ENCODE measurements around the gene CAMTA1. TPM values are rescaled to one million over a fixed set of nuclear protein-coding genes. Genes with fewer than 3 reads are reported as not detected.

CAMTA1 gene
- total RNA-seq, 1 donor from 2014 or later = 77.6 TPM

GRCh38 chr1:7810395-7810794 is 1025.1 kb downstream of the CAMTA1 start:
- Histone ChIP-seq H3K27ac (ENCODE audit: low read depth, low read length) (peak overlapping the region; percentile 20), H3K4me3 (ENCODE audit: insufficient read depth, low read depth, low read length) (no peak overlapping the region), H3K4me1 (ENCODE audit: insufficient read depth, low read length) (no peaks in the 10 kb centered on the region), H3K36me3 (ENCODE audit: insufficient read depth, low read length) (no peaks in the 10 kb centered on the region), H3K4me2 (ENCODE audit: low read length) (no peak overlapping the region), H4K20me1 (ENCODE audit: insufficient read depth, low read length) (no peaks in the 10 kb centered on the region), H2AFZ (ENCODE audit: low read depth, low read length) (no peak overlapping the region), H3K79me2 (ENCODE audit: insufficient read depth, low read length) (no peaks in the 10 kb centered on the region), H3K9me3 (ENCODE audit: insufficient read depth, low read depth, low read length) (peaks cover 10% of the 10 kb centered on the region), H3K9ac (ENCODE audit: low read length) (no peak overlapping the region), H3K27me3 (ENCODE audit: insufficient read depth, low read length) (no peaks in the 10 kb centered on the region)
- FAIRE-seq (peak; percentile 64), DNase-seq (ENCODE audit: low read depth) (peak; percentile 91)
- peaks cover 9% of the 10 kb centered on the region for H3K4me1 Mint-ChIP-seq (ENCODE audit: low read depth, unreplicated experiment)
- peaks cover 8% of the 10 kb centered on the region for H3K9me3 Mint-ChIP-seq (ENCODE audit: unreplicated experiment)
- peak overlapping the region; percentile 22 for H3K4me3 Mint-ChIP-seq (ENCODE audit: unreplicated experiment)
- H3K27me3 Mint-ChIP-seq (ENCODE audit: low read depth, unreplicated experiment) = no peaks in the 10 kb centered on the region
- no peak overlapping the region for H3K27ac Mint-ChIP-seq (ENCODE audit: unreplicated experiment)
- H3K36me3 Mint-ChIP-seq (ENCODE audit: low read depth, unreplicated experiment) = peaks cover 8% of the 10 kb centered on the region
- TF ChIP-seq EZH2 (IDR thresholded peaks at IDR 0.05; ENCODE audit: insufficient read depth, low read length) (no peak), CTCF (IDR thresholded peaks at IDR 0.05; ENCODE audit: insufficient read depth, low read depth, low read length) (no peak)

GRCh38 chr1:7811476-7811875 is 1026.2 kb downstream of the CAMTA1 start:
- Mint-ChIP-seq H3K27ac (ENCODE audit: unreplicated experiment) (no peak overlapping the region), H3K9me3 (ENCODE audit: unreplicated experiment) (peaks cover 8% of the 10 kb centered on the region), H3K36me3 (ENCODE audit: low read depth, unreplicated experiment) (peaks cover 8% of the 10 kb centered on the region), H3K4me1 (ENCODE audit: low read depth, unreplicated experiment) (peaks cover 9% of the 10 kb centered on the region), H3K27me3 (ENCODE audit: low read depth, unreplicated experiment) (no peaks in the 10 kb centered on the region), H3K4me3 (ENCODE audit: unreplicated experiment) (no peak overlapping the region)
- DNase-seq (ENCODE audit: low read depth) (no peak), FAIRE-seq (no peak)
- no peak overlapping the region for H3K9ac ChIP-seq (ENCODE audit: low read length)
- H3K4me1 ChIP-seq (ENCODE audit: insufficient read depth, low read length) = no peaks in the 10 kb centered on the region
- H4K20me1 ChIP-seq (ENCODE audit: insufficient read depth, low read length) = no peaks in the 10 kb centered on the region
- peaks cover 10% of the 10 kb centered on the region for H3K9me3 ChIP-seq (ENCODE audit: insufficient read depth, low read depth, low read length)
- no peak overlapping the region for H3K4me3 ChIP-seq (ENCODE audit: insufficient read depth, low read depth, low read length)
- H2AFZ ChIP-seq (ENCODE audit: low read depth, low read length) = no peak overlapping the region
- H3K27ac ChIP-seq (ENCODE audit: low read depth, low read length) = no peak overlapping the region
- H3K36me3 ChIP-seq (ENCODE audit: insufficient read depth, low read length) = no peaks in the 10 kb centered on the region
- H3K27me3 ChIP-seq (ENCODE audit: insufficient read depth, low read length) = no peaks in the 10 kb centered on the region
- no peak overlapping the region for H3K4me2 ChIP-seq (ENCODE audit: low read length)
- no peak for TF ChIP-seq CTCF (IDR thresholded peaks at IDR 0.05; ENCODE audit: insufficient read depth, low read depth, low read length)
- no peak for TF ChIP-seq EZH2 (IDR thresholded peaks at IDR 0.05; ENCODE audit: insufficient read depth, low read length)
- no peaks in the 10 kb centered on the region for H3K79me2 ChIP-seq (ENCODE audit: insufficient read depth, low read length)

- H3K36me3 ChIP-seq (ENCODE audit: insufficient read depth, low read length) = no peaks in the 10 kb centered on the region
- peaks cover 8% of the 10 kb centered on the region for H3K9me3 Mint-ChIP-seq (ENCODE audit: unreplicated experiment)
- no peak overlapping the region for H2AFZ ChIP-seq (ENCODE audit: low read depth, low read length)
- no peak overlapping the region for H3K27ac ChIP-seq (ENCODE audit: low read depth, low read length)
- H4K20me1 ChIP-seq (ENCODE audit: insufficient read depth, low read length) = no peaks in the 10 kb centered on the region
- TF ChIP-seq CTCF (IDR thresholded peaks at IDR 0.05; ENCODE audit: insufficient read depth, low read depth, low read length) (no peak), EZH2 (IDR thresholded peaks at IDR 0.05; ENCODE audit: insufficient read depth, low read length) (no peak)
- H3K4me3 Mint-ChIP-seq (ENCODE audit: unreplicated experiment) = no peak overlapping the region
- peaks cover 8% of the 10 kb centered on the region for H3K4me1 Mint-ChIP-seq (ENCODE audit: low read depth, unreplicated experiment)
- no peak overlapping the region for H3K9ac ChIP-seq (ENCODE audit: low read length)
- no peaks in the 10 kb centered on the region for H3K79me2 ChIP-seq (ENCODE audit: insufficient read depth, low read length)
- H3K27me3 ChIP-seq (ENCODE audit: insufficient read depth, low read length) = no peaks in the 10 kb centered on the region
- H3K4me1 ChIP-seq (ENCODE audit: insufficient read depth, low read length) = no peaks in the 10 kb centered on the region
- H3K27ac Mint-ChIP-seq (ENCODE audit: unreplicated experiment) = no peak overlapping the region
- H3K9me3 ChIP-seq (ENCODE audit: insufficient read depth, low read depth, low read length) = peaks cover 10% of the 10 kb centered on the region
- H3K4me2 ChIP-seq (ENCODE audit: low read length) = no peak overlapping the region
- DNase-seq (ENCODE audit: low read depth) = no peak
- H3K27me3 Mint-ChIP-seq (ENCODE audit: low read depth, unreplicated experiment) = no peaks in the 10 kb centered on the region
- H3K4me3 ChIP-seq (ENCODE audit: insufficient read depth, low read depth, low read length) = no peak overlapping the region
- no peak for FAIRE-seq
- peaks cover 8% of the 10 kb centered on the region for H3K36me3 Mint-ChIP-seq (ENCODE audit: low read depth, unreplicated experiment)
Measured at GRCh38 chr1:7813677-7814373, 1028.6 kb downstream of the CAMTA1 start.

All from astrocyte (in vitro differentiated cells and primary cell).